Astrocyte of the spinal cord (primary cell): ENCODE measurements around the gene FAM168A.
A peak's percentile ranks its signal among the peaks of the same experiment; 100 is the strongest.

Experiments
- DNase-seq: peaks from one replicate; pipeline ENCODE4 v3.0.0; 2011; ENCODE audit warnings: low read depth, low spot score
- H3K4me3 ChIP-seq: 2 replicates; pipeline ENCODE4 v1.5.1; 2011; ENCODE audit warnings: low read depth, mild to moderate bottlenecking, low read length, moderate library complexity
- in situ Hi-C: cut with HindIII; loops from 2 replicates; pipeline ENCODE4 v1.10.0; 2017; ENCODE audit warnings: low sequenced_read_pairs
- TF ChIP-seq, protein P1 (sequence below): IDR thresholded peaks from 2 replicates; pipeline ENCODE4 v1.5.1; 2012; ENCODE audit warnings: low read depth, mild to moderate bottlenecking, low read length, inconsistent platforms

The FAM168A gene

DNA sequence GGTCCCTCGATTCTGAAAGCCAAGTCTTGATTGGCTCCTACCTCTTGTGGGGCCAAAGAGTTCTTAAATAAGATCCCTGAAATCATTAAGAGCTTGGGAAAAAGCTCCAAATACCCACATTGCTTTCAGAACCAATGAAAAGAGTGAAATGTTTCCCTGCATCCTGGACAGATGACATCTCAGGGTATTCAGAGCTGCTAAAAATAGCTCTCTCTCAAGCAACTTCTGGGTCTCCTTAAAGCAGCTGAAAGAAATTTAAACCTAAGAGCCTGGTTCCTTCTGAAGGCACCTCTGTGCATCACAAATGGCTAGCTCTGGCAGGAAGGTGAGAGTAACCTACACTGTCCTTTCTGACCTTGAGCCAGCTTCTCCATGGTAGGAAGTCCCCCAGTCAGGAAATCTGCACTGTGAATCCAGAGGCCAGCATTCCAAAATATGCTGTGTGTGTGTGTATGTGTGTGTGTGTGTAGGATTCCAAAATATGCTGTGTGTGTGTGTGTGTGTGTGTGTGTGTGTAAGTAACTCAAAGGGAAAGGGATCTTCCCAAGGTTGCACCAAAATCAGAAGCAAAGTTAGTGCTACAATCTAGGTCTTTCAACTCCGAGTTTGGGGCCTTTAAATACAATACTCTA, 171.6 kb downstream of the FAM168A start:
- in situ Hi-C loops, result loop anchor here (10.0 kb wide), 1 partner anchor 168 kb away; the partner anchor contains the start of gene FAM168A
- TF ChIP-seq, protein P1, sequence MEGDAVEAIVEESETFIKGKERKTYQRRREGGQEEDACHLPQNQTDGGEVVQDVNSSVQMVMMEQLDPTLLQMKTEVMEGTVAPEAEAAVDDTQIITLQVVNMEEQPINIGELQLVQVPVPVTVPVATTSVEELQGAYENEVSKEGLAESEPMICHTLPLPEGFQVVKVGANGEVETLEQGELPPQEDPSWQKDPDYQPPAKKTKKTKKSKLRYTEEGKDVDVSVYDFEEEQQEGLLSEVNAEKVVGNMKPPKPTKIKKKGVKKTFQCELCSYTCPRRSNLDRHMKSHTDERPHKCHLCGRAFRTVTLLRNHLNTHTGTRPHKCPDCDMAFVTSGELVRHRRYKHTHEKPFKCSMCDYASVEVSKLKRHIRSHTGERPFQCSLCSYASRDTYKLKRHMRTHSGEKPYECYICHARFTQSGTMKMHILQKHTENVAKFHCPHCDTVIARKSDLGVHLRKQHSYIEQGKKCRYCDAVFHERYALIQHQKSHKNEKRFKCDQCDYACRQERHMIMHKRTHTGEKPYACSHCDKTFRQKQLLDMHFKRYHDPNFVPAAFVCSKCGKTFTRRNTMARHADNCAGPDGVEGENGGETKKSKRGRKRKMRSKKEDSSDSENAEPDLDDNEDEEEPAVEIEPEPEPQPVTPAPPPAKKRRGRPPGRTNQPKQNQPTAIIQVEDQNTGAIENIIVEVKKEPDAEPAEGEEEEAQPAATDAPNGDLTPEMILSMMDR, result no peak
- no peak overlapping the region for H3K4me3 ChIP-seq
- peak; percentile 19 for DNase-seq

GRCh38 chr11:73425108-73425507, 172.8 kb downstream of the FAM168A start:
- in situ Hi-C loops, result loop anchor here (10.0 kb wide), 1 partner anchor 170 kb away; the partner anchor contains the start of gene FAM168A

GRCh38 chr11:73423506-73423905, 174.4 kb downstream of the FAM168A start:
- in situ Hi-C loops, result loop anchor here (10.0 kb wide), 1 partner anchor 171 kb away; the partner anchor contains the start of gene FAM168A

More at GRCh38 chr11:73425108-73425507, 172.8 kb downstream of the FAM168A start:
- no peak for DNase-seq
- no peak overlapping the region for H3K4me3 ChIP-seq
- TF ChIP-seq, protein P1, result no peak

GRCh38 chr11:73422886-73423285, 175.0 kb downstream of the FAM168A start:
- in situ Hi-C loops, result loop anchor here (10.0 kb wide), 1 partner anchor 172 kb away; the partner anchor contains the start of gene FAM168A
- no peak overlapping the region for H3K4me3 ChIP-seq
- TF ChIP-seq, protein P1, result no peak
- no peak for DNase-seq

More at GRCh38 chr11:73423506-73423905, 174.4 kb downstream of the FAM168A start:
- no peak overlapping the region for H3K4me3 ChIP-seq
- TF ChIP-seq, protein P1, result no peak
- DNase-seq, result no peak

DNA sequence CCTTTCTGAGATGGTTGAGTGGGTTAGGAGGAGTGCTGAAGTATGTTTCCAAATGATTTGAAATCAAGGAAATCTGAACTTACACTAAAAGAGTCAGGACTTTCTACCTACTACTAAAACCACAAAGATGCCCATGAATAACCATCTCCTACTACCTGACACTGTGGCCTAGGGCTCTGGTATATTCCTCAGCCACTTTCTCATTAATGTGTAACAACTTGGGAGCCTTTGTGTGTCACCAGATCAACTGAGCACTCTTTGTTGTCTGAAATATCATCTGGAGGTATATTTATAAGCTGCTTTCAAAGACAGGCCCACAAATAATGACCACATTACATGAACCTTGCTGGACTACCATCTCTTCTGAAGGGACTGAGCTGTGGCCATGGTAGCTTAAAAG, 177.8 kb downstream of the FAM168A start:
- in situ Hi-C loops, result loop anchor here (10.0 kb wide), 1 partner anchor 175 kb away; the partner anchor contains the start of gene FAM168A
- no peak overlapping the region for H3K4me3 ChIP-seq
- no peak for DNase-seq
- TF ChIP-seq, protein P1, result no peak

GRCh38 chr11:73416786-73417185, 181.1 kb downstream of the FAM168A start:
- DNase-seq, result no peak
- in situ Hi-C loops, result no loop called here
- no peak overlapping the region for H3K4me3 ChIP-seq
- TF ChIP-seq, protein P1, result no peak
